Stimulated activated CD4-positive, alpha-beta T cell treated with anti-CD3 and anti-CD28 coated beads, Interleukin-2, amount 100 ng/mL, for 48 hours (primary cell): ENCODE data around the gene TNNT1.

ENCODE experiments used
- DNase-seq, 2 donors: peaks; one replicate each; pipeline ENCODE4 v3.0.0-alpha.2; 2020

Gene TNNT1

GRCh38 chr19:55087542-55087901, 61.5 kb downstream of the TNNT1 start:
- no peak for DNase-seq

GRCh38 chr19:55086730-55087541, 62.1 kb downstream of the TNNT1 start:
- DNase-seq, result peak in 1 of 2 donors; percentile 47

- no peak for DNase-seq
Measured at GRCh38 chr19:55085923-55086715, 62.9 kb downstream of the TNNT1 start.

- no peak for DNase-seq
Measured at GRCh38 chr19:55084416-55084815, 64.6 kb downstream of the TNNT1 start.

- DNase-seq, result no peak
Measured at GRCh38 chr19:55083004-55083850, 65.8 kb downstream of the TNNT1 start.
